GM21723 (cell line): Measurements from ENCODE around the gene MSANTD7.
A peak's percentile ranks its signal among the peaks of the same experiment; 100 is the strongest.
"Not testable (repeated sequence)": the region's sequence is repeated elsewhere in the genome, so short reads cannot be mapped to it uniquely, and the experiment has no call there.

Experiments used
- ATAC-seq: cut with Tn5 transposase; IDR thresholded peaks from one replicate; pipeline ENCODE4 v1.9.1; 2021; ENCODE audit warnings: mild to moderate bottlenecking, moderate library complexity; ENCODE audit not compliant: unreplicated experiment

The MSANTD7 gene

DNA sequence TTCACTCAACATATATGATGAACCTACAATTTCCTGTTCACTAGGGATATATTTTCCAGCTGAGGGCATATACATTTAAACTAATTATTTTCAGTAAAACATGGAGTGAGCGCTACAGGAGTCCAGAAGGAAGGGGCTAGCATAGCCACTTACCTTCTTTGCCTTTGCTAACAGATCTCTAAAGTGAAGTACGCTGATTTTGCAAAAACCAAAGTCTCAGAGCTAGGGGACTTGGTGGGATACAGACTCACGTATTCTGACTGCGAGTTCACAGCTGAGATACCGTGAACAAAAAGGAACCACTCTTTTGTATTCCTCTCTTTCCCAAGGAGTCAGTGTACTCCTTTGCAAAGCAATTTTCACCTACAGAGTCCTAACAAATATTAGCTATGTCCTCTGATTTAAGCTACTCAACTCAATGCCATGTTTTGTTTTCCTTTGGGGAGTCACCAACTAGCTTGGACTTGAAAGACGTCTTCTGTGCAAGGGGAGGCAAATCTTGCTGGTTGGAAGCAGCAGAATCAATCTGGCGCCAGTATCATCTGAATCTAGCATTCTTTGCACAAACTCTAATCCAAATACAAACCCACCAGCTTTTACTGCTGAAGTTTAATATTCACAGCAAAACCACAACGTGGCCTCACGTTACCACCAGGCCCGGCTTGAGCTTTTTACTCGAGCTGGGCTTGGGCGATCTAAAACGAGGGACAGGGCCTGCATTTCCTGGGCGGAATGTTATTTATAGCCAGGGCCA lies 926 bp upstream of the MSANTD7 start:
- no peak for ATAC-seq

DNA sequence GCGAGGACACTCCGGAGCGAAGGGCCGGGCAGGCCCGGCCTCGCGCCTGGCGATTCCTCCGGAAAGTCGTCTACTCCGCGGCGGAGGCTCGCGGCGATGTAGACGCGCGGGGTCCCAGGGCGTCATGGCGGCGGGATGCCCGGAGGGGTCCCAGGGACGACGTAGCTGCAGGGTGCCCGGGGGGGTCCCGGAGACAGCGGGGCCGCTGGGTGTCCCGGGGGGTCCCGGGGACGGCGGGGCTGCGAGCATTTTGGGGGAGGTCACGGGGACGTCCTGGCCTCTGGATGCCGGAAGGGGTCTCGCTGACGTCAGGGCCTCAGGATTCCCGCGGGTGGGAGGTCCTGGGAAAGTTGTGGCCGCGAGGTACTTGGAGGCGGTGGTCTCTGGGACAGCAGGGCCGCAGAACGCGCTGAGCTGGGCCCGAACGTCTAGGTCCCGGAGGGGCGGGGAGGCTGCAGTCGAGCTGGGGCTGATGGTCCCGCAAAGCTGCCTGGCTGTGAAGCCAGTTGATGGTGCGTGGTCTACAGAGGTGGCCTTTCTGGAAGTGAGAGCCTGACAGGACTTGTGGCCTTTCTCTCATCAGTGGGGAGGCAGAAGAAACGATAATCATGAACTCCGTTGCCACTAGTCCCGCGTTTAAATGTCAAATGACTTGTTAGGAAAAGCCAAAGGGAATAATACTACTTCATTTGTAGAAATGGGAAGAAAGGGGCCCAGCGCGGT lies 637 bp downstream of the MSANTD7 start:
- ATAC-seq = peak; percentile 10

DNA sequence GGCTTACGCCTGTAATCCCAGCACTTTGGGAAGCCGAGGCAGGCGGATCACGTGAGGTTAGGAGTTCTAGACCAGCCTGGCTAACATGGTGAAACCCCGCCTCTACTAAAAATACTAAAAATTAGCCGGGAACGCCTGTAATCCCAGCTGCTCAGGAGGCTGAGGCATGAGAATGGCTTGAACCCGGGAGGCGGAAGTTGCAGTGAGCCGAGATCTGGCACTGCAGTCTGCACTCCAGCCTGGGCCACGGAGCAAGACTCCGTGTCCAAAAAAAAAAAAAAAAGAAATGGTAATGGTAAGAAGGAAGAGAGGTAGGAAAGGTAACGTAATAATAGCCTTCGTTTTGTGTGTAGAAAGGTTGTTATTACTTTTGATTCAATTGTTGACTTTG lies 1.2 kb downstream of the MSANTD7 start:
- ATAC-seq = no peak

DNA sequence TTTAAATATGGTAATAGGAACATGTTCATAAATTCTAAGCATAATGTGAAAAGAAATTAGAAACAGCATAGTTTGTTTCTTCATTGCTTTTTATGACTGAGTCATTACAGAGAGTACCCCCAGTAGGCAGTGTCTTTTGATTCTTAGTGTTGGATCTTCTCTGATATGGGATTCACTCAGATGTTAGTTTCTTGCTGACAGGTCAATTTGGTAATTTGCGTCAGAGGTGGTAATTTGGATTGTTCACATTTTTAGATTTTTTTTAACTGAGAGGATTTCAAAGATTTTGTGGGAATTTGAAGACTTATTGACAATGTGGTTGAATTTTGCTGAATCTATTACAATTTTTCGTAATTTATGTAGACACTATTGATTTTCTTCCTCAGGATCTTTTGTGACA lies 2.1 kb downstream of the MSANTD7 start:
- ATAC-seq = no peak

DNA sequence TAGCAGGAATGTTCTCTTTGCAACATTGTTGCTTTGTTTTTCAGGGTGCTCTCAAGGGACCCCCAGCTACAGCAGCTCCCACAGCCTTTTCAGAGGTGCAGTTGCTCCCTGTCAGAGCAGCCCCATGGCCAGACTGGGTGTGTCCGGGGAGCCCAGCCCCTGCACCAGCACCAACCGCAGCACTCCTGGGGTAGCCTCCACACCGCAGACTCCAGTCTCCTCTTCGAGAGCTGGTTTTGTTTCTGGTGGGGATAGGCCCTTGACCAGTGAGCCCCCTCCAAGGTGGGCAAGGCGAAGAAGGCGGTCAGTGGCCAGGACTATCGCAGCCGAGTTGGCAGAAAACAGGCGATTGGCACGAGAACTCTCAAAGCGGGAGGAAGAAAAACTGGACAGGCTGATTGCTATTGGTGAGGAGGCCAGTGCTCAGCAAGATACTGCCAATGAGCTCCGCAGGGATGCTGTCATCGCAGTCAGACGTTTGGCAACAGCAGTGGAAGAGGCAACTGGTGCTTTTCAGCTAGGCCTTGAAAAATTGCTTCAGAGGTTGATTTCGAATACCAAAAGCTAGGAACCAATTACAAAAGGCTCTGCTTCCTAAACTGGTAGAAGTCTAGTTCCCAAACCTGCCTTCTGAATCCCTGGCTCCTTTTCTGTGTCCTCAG lies 5.4 kb downstream of the MSANTD7 start:
- ATAC-seq = no peak

DNA sequence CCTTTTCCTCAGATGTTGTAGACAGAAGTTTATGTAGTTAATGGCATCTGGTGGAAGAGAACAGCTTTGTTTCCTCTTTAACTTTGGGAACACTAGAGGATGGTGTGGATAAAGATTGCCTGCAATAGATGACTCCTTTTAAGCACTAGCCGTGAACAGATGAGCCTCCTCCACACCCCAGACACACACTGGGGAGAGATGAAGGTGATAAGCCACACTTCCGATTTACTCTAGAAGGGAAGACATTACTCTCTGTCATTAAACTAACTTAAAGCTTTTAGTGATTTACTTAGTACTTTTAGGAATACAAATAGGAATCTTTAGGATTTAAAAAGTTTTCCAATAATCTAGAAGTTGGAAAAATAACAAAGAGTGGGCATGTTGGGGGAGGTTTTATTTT lies 6.8 kb downstream of the MSANTD7 start:
- no peak for ATAC-seq

DNA sequence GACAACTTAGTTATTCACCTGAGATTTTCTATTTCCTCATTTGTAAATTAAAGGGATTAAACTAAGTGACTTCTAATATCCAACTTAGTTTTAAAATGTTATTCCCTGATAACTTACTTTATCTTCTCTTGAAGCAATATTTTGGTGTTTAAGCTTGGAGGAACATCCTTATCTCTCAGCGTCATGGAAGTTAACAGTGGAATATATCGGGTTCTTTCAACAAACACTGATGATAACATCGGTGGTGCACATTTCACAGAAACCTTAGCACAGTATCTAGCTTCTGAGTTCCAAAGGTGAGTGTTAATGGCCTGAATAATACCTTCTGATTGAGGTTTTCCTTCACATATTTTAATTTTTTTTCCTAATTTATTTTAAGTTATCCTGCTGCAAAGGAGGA lies 14.1 kb downstream of the MSANTD7 start:
- ATAC-seq = no peak

DNA sequence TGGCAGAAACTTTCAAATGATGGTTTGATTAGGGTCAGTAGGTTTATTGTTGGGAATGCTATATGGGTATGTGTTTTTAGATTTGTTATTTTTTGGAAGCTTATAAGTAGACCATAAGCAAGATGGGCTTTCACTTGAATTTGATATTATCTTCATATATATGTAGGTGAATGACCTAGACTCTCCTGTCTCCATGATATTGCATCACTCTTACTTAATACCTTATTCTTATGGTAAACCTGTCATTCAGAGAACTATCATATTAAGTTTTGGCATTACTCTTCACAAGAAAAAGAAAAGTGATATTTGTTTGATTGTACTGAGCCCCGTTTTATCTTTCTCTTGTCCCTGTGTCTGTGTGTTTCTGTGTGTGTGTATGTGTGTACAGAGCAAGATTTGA lies 17.3 kb downstream of the MSANTD7 start:
- ATAC-seq = no peak

DNA sequence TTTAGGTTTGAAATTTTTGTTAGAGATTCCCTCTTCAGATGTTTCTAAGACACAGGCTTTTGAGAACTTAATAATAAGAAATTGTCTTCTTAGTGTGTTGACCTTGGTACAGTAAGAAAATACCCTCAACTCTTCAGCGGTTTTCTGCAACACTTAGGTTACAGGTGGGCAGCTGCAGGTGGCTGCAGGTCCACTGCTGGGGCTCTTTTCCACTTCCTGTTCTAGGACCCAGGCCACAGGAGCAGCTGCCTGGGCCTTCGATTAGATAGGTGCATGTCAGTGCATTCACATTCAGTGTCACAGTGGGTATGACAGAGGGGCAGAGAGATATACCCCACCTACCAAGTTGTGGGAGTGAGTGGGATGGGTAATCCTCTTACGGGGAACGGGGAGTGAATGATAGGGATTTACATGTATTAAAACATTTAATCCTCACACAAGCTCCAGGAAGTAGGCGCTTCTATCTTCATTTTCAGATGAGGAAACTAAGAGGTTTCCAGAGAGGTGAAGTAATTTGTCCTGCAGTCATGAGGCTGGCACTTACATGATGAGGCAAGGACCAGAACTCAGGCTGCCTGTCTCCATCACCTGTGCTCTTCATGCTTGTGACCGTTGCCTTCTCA lies 20.3 kb downstream of the MSANTD7 start:
- ATAC-seq = no peak

DNA sequence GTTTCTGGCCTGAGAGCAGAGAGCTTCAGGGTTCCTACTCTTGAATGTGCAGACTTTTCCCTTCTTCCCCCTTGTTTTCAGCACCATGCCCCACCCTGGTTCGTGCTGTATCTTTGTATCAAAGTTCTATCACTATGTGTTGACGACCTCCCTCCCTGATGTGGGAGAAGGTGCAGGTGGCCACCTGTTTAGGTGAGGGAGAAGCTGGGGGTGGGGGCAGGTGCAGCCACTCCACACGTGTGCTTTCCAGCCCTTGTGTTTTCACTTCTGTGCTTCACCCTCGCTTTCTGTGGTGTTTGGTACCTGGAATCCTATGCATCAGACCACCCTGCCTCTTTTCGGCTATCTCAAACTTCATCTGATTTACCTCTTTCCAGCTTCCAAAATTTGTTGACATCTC lies 20.9 kb downstream of the MSANTD7 start:
- no peak for ATAC-seq

DNA sequence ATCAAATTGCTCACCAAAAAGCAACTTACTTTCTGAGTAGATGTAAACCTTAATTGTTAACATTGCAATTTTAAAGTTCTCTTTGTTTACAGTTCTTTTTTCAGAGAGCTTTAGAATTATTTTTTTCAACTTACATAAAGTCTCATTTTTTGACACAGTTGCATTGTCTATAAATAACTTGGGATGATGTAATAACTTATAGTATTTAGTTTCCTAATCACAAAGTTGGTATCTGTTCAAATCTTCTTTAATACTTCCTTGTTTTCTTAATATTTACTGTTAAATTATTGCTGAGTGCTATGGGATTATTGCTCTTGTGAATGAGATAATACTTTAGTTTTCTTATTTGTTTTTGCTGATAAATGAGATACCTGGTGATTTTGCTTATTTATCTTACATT lies 21.7 kb downstream of the MSANTD7 start:
- no peak for ATAC-seq

DNA sequence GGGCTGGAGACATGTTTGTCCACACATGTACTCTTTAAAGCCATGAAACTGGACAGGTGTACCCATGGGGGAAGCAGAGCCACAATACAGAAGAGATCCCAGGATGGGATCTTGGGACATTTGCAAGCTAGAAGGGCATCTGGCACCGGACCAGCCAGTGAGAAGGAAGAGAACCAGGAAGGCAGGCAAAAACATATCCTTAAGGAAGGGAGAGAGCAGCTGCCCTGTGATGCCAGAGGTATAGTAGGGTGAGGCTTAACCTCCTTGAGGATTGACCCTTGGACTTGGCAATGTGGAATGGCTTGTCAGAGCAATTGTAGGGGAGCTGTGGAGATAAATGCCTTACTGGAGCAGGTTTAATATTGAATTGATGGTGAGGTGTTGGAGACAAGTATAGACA lies 22.7 kb downstream of the MSANTD7 start:
- no peak for ATAC-seq

DNA sequence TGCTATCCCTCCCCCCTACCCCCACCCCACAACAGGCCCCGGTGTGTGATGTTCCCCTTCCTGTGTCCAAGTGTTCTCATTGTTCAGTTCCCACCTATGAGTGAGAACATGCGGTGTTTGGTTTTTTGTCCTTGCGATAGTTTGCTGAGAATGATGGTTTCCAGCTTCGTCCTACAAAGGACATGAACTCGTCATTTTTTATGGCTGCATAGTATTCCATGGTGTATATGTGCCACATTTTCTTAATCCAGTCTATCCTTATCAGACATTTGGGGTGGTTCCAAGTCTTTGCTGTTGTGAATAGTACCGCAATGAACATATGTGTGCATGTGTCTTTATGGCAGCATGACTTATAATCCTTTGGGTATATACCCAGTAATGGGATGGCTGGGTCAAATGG lies 26.4 kb downstream of the MSANTD7 start:
- not testable (repeated sequence) for ATAC-seq

DNA sequence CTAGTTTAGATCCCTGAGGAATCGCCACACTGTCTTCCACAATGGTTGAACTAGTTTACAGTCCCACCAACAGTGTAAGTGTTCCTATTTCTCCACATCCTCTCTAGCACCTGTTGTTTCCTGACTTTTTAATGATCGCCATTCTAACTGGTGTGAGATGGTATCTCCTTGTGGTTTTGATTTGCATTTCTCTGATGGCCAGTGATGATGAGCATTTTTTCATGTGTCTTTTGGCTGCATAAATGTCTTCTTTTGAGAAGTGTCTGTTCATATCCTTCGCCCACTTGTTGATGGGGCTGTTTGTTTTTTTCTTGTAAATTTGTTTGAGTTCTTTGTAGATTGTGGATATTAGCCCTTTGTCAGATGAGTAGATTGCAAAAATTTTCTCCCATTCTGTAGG lies 26.8 kb downstream of the MSANTD7 start:
- not testable (repeated sequence) for ATAC-seq

DNA sequence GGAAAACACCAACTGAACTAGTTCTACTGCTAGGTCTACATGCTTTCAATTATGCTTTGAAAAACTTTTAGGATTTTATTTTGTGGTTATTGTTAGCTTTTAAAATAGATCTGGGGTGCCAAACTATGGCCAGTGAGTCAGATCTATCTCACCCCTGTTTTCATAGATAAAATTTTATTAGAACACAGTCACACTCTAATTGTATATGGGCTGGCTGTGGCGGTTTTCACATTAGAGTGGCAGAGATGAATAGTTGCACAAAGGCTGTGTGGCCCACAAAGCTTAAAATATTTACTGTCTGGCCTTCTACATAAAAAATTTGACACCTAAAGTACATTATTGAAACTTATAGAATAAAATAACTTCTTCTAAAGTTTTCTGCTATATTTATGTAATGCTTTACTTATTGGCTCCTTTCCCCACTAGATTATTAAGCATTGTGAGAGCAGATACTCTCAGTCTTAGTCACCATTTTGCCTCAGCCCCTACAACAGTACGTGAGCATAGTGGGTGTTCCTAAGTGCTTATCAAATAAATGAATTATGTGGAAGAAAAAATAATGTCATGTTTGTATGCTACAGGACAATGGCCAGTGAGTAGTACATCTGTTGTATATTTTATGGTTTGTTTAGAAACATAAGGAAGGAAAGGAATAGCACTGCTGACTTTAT lies 35.1 kb downstream of the MSANTD7 start:
- peak; percentile 39 for ATAC-seq

DNA sequence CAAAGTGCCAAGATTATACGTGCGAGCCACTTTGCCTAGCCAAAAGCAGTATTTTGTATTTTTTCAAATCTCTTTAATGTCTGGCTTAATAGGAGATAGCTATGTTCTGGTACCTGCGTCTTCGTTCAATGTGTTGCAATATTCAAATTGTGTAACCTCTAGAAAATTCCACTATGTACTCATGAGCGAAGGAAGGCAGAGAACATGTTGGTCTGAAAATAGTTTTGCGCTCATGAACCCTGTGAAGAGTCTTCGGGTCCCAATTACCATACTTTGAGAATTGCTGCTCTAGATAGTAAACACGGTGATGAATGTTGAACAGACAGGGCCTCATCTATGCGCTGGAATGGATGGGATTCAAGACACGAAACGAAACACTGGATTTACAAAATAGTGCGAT lies 37.8 kb downstream of the MSANTD7 start:
- no peak for ATAC-seq

DNA sequence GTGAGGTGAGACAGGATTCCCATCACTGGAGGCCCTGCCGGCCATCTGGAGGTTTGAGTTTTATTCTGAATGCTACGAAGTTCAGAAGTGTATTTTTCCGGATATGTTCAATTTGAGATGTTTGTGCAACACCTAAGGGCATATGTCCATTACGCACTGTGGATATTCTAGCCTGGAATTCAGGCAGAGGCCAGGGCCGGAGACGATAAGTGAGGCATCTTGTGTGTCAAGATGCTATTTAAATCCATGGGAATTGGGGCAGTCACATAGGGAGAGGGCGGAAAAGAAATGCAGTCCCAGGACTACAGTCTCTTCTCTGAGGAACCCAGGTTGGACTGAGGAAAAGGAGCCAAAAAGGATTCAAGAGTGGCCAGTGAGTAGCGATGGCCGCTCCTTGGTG lies 38.7 kb downstream of the MSANTD7 start:
- ATAC-seq = no peak

DNA sequence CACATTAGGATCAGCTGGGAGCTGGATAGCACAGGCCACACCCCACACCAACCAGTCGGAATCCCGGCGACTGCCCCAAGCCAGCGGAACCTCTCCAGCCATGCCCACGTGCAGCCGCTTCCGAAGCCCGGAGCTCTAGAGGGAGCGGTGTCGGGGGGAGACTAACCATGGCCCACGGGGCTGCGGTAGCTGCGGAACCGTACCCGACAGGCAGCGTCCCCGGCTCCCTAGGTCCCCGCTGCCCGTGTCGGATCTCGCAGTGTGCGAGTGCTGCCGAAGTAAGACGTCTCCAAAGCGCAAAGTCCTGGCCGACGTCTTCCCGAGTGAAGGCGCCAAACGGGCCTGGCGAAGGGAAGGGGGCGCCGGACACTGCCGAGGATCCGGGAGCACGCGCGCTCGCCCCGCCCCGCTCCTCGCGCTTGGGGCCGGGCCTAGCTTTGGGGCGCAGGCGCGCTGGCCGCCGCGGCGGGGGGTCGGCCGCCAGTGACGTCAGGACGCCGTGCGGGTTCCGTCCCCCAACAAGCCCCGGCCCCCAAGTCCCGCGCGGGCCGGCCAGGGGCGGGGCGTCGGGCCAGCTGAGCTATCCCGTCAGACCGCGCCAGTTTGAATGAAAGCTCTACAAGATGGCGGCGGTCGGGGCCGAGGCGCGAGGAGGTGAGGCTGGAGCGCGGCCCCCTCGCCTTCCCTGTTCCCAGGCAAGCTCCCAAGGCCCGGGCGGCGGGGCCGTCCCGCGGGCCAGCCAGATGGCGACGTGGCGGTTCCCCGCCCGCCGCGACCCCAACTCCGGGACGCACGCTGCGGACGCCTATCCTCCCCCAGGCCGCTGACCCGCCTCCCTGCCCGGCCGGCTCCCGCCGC lies 40.4 kb downstream of the MSANTD7 start, which contains the start of gene SUV39H2:
SUV39H2 (plus strand) TSS at position 601 of the 858 bp plus-strand sequence; CDS start at position 624, 23 bp downstream.
- peak; percentile 92 for ATAC-seq

DNA sequence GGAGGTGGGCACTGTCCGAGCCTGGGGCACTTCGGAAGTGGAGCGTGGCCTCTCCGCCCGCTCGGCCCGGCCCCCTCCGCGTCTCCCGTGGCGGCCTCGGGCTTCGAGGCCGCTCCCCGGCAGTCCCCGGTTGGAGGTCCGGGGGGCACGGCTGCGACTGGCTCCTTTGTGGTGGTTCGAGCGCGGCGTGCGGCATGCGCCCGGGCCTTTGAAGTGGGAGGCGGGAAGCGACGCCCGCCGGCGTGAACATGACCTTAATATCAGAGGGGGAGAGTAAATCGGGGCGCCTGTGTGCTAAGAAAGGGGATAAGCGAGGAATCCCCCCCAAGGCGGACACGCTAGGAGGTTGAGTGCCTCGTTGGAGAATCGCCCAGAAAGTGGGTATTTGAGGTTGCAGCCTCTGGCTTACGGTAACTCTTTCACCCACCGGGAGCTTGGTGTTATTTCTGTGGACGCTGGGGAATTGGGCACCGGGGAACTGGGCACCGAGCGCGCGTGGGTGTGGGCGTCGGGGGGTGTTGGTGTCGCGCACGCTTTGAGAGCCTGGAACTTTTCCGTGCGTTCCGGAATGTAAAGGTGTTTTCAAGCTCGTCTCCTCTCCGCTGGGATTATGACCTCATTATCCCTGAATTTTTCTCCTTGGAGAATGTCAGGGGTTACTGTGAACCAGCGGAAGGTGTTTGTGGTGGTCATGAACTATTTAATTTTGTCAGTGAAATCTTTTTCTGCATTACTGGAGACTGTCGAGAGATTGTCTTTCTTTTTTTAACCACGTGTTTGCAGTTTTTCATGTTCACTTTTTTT lies 41.2 kb downstream of the MSANTD7 start:
- ATAC-seq = peak; percentile 23
